ENCODE results near the gene SF3B1. TPM values are rescaled to one million over a fixed set of nuclear protein-coding genes. Genes with fewer than 3 reads are reported as not detected.

SF3B1 gene
- total RNA-seq, 2 experiments from 2014 or later, result 498 to 529 TPM

- Histone ChIP-seq H3K27ac (ENCODE audit: low read depth in 1 of 2, low read length in 2 of 2) (no peak overlapping the region), H3K4me1 (ENCODE audit: insufficient read depth, low read length) (no peaks in the 10 kb centered on the region), H3K36me3 (ENCODE audit: insufficient read depth, low read length) (no peaks in the 10 kb centered on the region), H3K4me3 (ENCODE audit: low read length) (no peak overlapping the region), H3K9me3 (ENCODE audit: control insufficient read depth in 1 of 2, insufficient read depth in 1 of 2, low read length in 2 of 2) (no peaks in the 10 kb centered on the region), H3K27me3 (ENCODE audit: control insufficient read depth in 1 of 2, insufficient read depth in 2 of 2, low read length in 2 of 2) (no peaks in the 10 kb centered on the region)
- intact Hi-C loops (cut with DNase I, micrococcal nuclease), result no loop called here
- H3K9me3 Mint-ChIP-seq, result no peaks in the 10 kb centered on the region
- no peak overlapping the region for H3K4me3 Mint-ChIP-seq
- CTCF ChIA-PET, result no interaction called here
- H3K27ac Mint-ChIP-seq, result no peak overlapping the region
- no peaks in the 10 kb centered on the region for H3K4me1 Mint-ChIP-seq (ENCODE audit: low read depth)
- POLR2A ChIA-PET, result interaction anchor here (3.1 kb wide), 1 partner anchor 11 kb away, joined by 12 read pairs; the partner anchor contains the start of gene SF3B1
- no peak for ATAC-seq (ENCODE audit: poor library complexity)
- peaks cover 5% of the 10 kb centered on the region for H3K27me3 Mint-ChIP-seq
- no peaks in the 10 kb centered on the region for H3K36me3 Mint-ChIP-seq (ENCODE audit: low read depth)
- no peak for TF ChIP-seq CTCF (IDR thresholded peaks at IDR 0.05)
- DNase-seq, result no peak
Observed at GRCh38 chr2:197445746-197446145, 10.9 kb upstream of the SF3B1 start.

- no peak overlapping the region for H3K27ac ChIP-seq (ENCODE audit: low read depth in 1 of 2, low read length in 2 of 2)
- no peaks in the 10 kb centered on the region for H3K4me1 ChIP-seq (ENCODE audit: insufficient read depth, low read length)
- Mint-ChIP-seq H3K4me1 (ENCODE audit: low read depth) (no peaks in the 10 kb centered on the region), H3K27me3 (peaks cover 5% of the 10 kb centered on the region), H3K36me3 (ENCODE audit: low read depth) (no peaks in the 10 kb centered on the region), H3K4me3 (no peak overlapping the region), H3K27ac (no peak overlapping the region), H3K9me3 (no peaks in the 10 kb centered on the region)
- TF ChIP-seq CTCF (IDR thresholded peaks at IDR 0.05), result no peak
- no peak for DNase-seq
- no peaks in the 10 kb centered on the region for H3K27me3 ChIP-seq (ENCODE audit: control insufficient read depth in 1 of 2, insufficient read depth in 2 of 2, low read length in 2 of 2)
- H3K4me3 ChIP-seq (ENCODE audit: low read length), result no peak overlapping the region
- no peak for ATAC-seq (ENCODE audit: poor library complexity)
- intact Hi-C loops (cut with DNase I, micrococcal nuclease), result no loop called here
- POLR2A ChIA-PET, result interaction anchor here (0.8 to 3.1 kb wide), 3 partner anchors 8 to 10 kb away, joined by 3 to 12 read pairs (median 9); partner anchors contain the start of genes COQ10B and SF3B1
- H3K9me3 ChIP-seq (ENCODE audit: control insufficient read depth in 1 of 2, insufficient read depth in 1 of 2, low read length in 2 of 2), result no peaks in the 10 kb centered on the region
- no peaks in the 10 kb centered on the region for H3K36me3 ChIP-seq (ENCODE audit: insufficient read depth, low read length)
- CTCF ChIA-PET, result interaction anchor here (0.6 kb wide), 1 partner anchor 13 kb away, joined by 4 read pairs; no protein-coding TSS in a partner anchor
Observed at GRCh38 chr2:197442857-197443256, 8.0 kb upstream of the SF3B1 start.

- ATAC-seq (ENCODE audit: poor library complexity) (no peak), DNase-seq (no peak)
- Histone ChIP-seq H3K36me3 (ENCODE audit: insufficient read depth, low read length) (no peaks in the 10 kb centered on the region), H3K4me1 (ENCODE audit: insufficient read depth, low read length) (peaks cover 14% of the 10 kb centered on the region), H3K9me3 (ENCODE audit: control insufficient read depth in 1 of 2, insufficient read depth in 1 of 2, low read length in 2 of 2) (no peaks in the 10 kb centered on the region), H3K4me3 (ENCODE audit: low read length) (no peak overlapping the region), H3K27me3 (ENCODE audit: control insufficient read depth in 1 of 2, insufficient read depth in 2 of 2, low read length in 2 of 2) (no peaks in the 10 kb centered on the region), H3K27ac (ENCODE audit: low read depth in 1 of 2, low read length in 2 of 2) (no peak overlapping the region)
- peaks cover 24% of the 10 kb centered on the region for H3K36me3 Mint-ChIP-seq (ENCODE audit: low read depth)
- H3K27ac Mint-ChIP-seq, result peak overlapping the region; percentile 71
- peak overlapping the region; percentile 76 for H3K4me3 Mint-ChIP-seq
- H3K27me3 Mint-ChIP-seq, result no peaks in the 10 kb centered on the region
- ChIA-PET POLR2A (interaction anchor here (6.6 to 9.4 kb wide), 2 partner anchors 14 to 63 kb away, joined by 106 to 260 read pairs; partner anchors contain the start of genes COQ10B, HSPD1 and HSPE1), CTCF (no interaction called here)
- no peaks in the 10 kb centered on the region for H3K9me3 Mint-ChIP-seq
- H3K4me1 Mint-ChIP-seq (ENCODE audit: low read depth), result peaks cover 36% of the 10 kb centered on the region
- intact Hi-C loops (cut with DNase I, micrococcal nuclease), result loop anchor here (2.0 to 10.0 kb wide), 4 partner anchors 61 to 857 kb away; partner anchors contain the start of genes HSPD1 (in 1 of the 2) and PGAP1 (in 1 of the 2)
- TF ChIP-seq CTCF (IDR thresholded peaks at IDR 0.05), result no peak
Observed at GRCh38 chr2:197437380-197437779, 2.6 kb upstream of the SF3B1 start.

Data from CD4-positive, alpha-beta T cell (primary cell).